CD14-positive monocyte (primary cell): Measurements from ENCODE around the gene LAMA3. TPM values are rescaled to one million over a fixed set of nuclear protein-coding genes. Genes with fewer than 3 reads are reported as not detected.

Experiments used
- DNase-seq, 3 donors: peaks; one replicate each; pipeline ENCODE4 v3.0.0-alpha.2; 2011 to 2022
- H2AFZ ChIP-seq: 2 replicates; pipeline ENCODE4 v1.6.0; 2012; ENCODE audit warnings: mild to moderate bottlenecking, low read depth, low read length, inconsistent platforms; ENCODE audit not compliant: insufficient read depth, poor library complexity, severe bottlenecking
- H3K27ac ChIP-seq, 2 donors: 1 replicate in 1 of 2; 2 replicates in 1 of 2; pipeline ENCODE4 v1.5.1; 2012 to 2013; ENCODE audit warnings: low read length in 2 of 2, control low read depth in 1 of 2, inconsistent platforms in 1 of 2, low read depth in 1 of 2, mild to moderate bottlenecking in 1 of 2
- H3K27me3 ChIP-seq, 2 donors: one replicate each; pipeline versions ENCODE4 v1.6.0 to v1.6.1; 2011 to 2013; ENCODE audit warnings: low read length in 2 of 2; ENCODE audit not compliant: control insufficient read depth in 2 of 2, insufficient read depth in 2 of 2
- H3K36me3 ChIP-seq, 2 donors: replicated peaks in 1 of 2; 1 replicate in 1 of 2; 2 replicates in 1 of 2; pipeline versions ENCODE4 v1.5.1 to v1.6.1; 2012 to 2013; ENCODE audit warnings: low read length in 2 of 2, control low read depth in 1 of 2, inconsistent platforms in 1 of 2, mild to moderate bottlenecking in 1 of 2; ENCODE audit not compliant: insufficient read depth in 2 of 2, control insufficient read depth in 1 of 2
- H3K4me1 ChIP-seq, 2 donors: 1 replicate in 1 of 2; 2 replicates in 1 of 2; pipeline versions ENCODE4 v1.5.1 to v1.6.1; 2012 to 2013; ENCODE audit warnings: low read length in 2 of 2, control low read depth in 1 of 2, inconsistent platforms in 1 of 2, mild to moderate bottlenecking in 1 of 2, moderate library complexity in 1 of 2; ENCODE audit not compliant: insufficient read depth in 2 of 2, control insufficient read depth in 1 of 2
- H3K4me2 ChIP-seq: replicated peaks from 2 replicates; pipeline ENCODE3; 2012; ENCODE audit warnings: low read length, moderate library complexity, mild to moderate bottlenecking; ENCODE audit not compliant: poor library complexity, severe bottlenecking; ENCODE audit errors: extremely low read depth
- H3K4me3 ChIP-seq, 3 experiments: fragments of 200-600 bp in 1 of 3; sonication (generic) in 1 of 3; replicated peaks in 1 of 3; 1 replicate in 2 of 3; 2 replicates in 1 of 3; pipeline ENCODE4 v1.5.1; 2011 to 2013; ENCODE audit warnings: low read length in 3 of 3, mild to moderate bottlenecking in 3 of 3, control low read depth in 2 of 3, low read depth in 2 of 3, inconsistent platforms in 1 of 3, moderate library complexity in 1 of 3
- H3K79me2 ChIP-seq: 2 replicates; pipeline ENCODE4 v1.6.0; 2012; ENCODE audit warnings: mild to moderate bottlenecking, control low read depth, inconsistent platforms, low read length, moderate library complexity; ENCODE audit not compliant: insufficient read depth
- H3K9ac ChIP-seq: 2 replicates; pipeline ENCODE4 v1.6.0; 2017; ENCODE audit warnings: low read length, mild to moderate bottlenecking; ENCODE audit not compliant: insufficient read depth, poor library complexity, severe bottlenecking
- H3K9me3 ChIP-seq, 2 donors: replicated peaks in 1 of 2; 1 replicate in 1 of 2; 2 replicates in 1 of 2; pipeline versions ENCODE4 v1.5.1 to v1.6.1; 2012 to 2013; ENCODE audit warnings: low read length in 2 of 2, control low read depth in 1 of 2; ENCODE audit not compliant: control insufficient read depth in 1 of 2, insufficient read depth in 1 of 2
- H4K20me1 ChIP-seq: 2 replicates; pipeline ENCODE4 v1.6.0; 2012; ENCODE audit warnings: mild to moderate bottlenecking, low read length, control low read depth, moderate library complexity; ENCODE audit not compliant: insufficient read depth
- H3K27ac Mint-ChIP-seq, 7 donors: one replicate each; pipeline ENCODE4 v1.8.0; 2020; ENCODE audit warnings: mild to moderate bottlenecking in 7 of 7, mixed read lengths in 7 of 7, moderate library complexity in 6 of 7, inconsistent platforms in 2 of 7
- H3K27me3 Mint-ChIP-seq, 3 donors: one replicate each; pipeline ENCODE4 v1.8.0; 2021 to 2022; ENCODE audit warnings: low read depth in 3 of 3, mild to moderate bottlenecking in 3 of 3, mixed read lengths in 3 of 3, moderate library complexity in 3 of 3, inconsistent platforms in 1 of 3
- H3K36me3 Mint-ChIP-seq, 2 donors: one replicate each; pipeline ENCODE4 v1.8.0; 2020; ENCODE audit warnings: mixed read lengths in 2 of 2, inconsistent platforms in 1 of 2, mild to moderate bottlenecking in 1 of 2
- H3K4me1 Mint-ChIP-seq: one replicate; pipeline ENCODE4 v1.8.0; 2020; ENCODE audit warnings: mild to moderate bottlenecking, mixed read lengths
- H3K4me3 Mint-ChIP-seq, 2 donors: one replicate each; pipeline ENCODE4 v1.8.0; 2020; ENCODE audit warnings: mild to moderate bottlenecking in 2 of 2, mixed read lengths in 2 of 2, moderate library complexity in 1 of 2
- H3K9me3 Mint-ChIP-seq, 7 donors: one replicate each; pipeline ENCODE4 v1.8.0; 2020 to 2022; ENCODE audit warnings: mixed read lengths in 7 of 7, mild to moderate bottlenecking in 6 of 7, moderate library complexity in 6 of 7, inconsistent platforms in 2 of 7
- WGBS: methylation state at CpG from one replicate; pipeline ENCODE4 v1.1.5; 2013; ENCODE audit warnings: missing lambda C conversion rate; ENCODE audit not compliant: insufficient coverage; 5-methylcytosine and 5-hydroxymethylcytosine counted together
- intact Hi-C, 2 donors: fragments of 100-400 bp; cut with micrococcal nuclease; formaldehyde crosslinking; loops; one replicate each; pipeline versions ENCODE4 v1.15.0 to v1.15.1; 2023
- polyA plus RNA-seq, 3 donors: library from polyadenylated mRNA; depleted of rRNA in 1 of 3; unstranded in 2 of 3; stranded (reverse) in 1 of 3; fragments of 300-500 nt in 2 of 3; fragments of >200 nt in 1 of 3; fragmentation: Illumina TruSeq in 2 of 3; gene quantifications; 1 replicate in 2 of 3; 2 replicates in 1 of 3; pipeline ENCODE4 v1.2.3, GENCODE V29; 2012 to 2021
- TF ChIP-seq, protein P1 (sequence below): fragments of 200-600 bp; IDR thresholded peaks from one replicate; pipeline ENCODE4 v1.8.0; 2022; ENCODE audit warnings: antibody characterized with exemption, mild to moderate bottlenecking

The LAMA3 gene
- polyA plus RNA-seq, 3 donors: not detected

- Histone ChIP-seq H3K4me3 (no peak overlapping the region), H3K4me2 (no peak overlapping the region), H3K9ac (no peak overlapping the region), H3K79me2 (no peaks in the 10 kb centered on the region), H3K4me1 (no peaks in the 10 kb centered on the region), H3K36me3 (no peaks in the 10 kb centered on the region), H3K9me3 (no peaks in the 10 kb centered on the region), H4K20me1 (no peaks in the 10 kb centered on the region), H3K27ac (no peak overlapping the region), H3K27me3 (no peaks in the 10 kb centered on the region), H2AFZ (no peak overlapping the region)
- TF ChIP-seq, protein P1, sequence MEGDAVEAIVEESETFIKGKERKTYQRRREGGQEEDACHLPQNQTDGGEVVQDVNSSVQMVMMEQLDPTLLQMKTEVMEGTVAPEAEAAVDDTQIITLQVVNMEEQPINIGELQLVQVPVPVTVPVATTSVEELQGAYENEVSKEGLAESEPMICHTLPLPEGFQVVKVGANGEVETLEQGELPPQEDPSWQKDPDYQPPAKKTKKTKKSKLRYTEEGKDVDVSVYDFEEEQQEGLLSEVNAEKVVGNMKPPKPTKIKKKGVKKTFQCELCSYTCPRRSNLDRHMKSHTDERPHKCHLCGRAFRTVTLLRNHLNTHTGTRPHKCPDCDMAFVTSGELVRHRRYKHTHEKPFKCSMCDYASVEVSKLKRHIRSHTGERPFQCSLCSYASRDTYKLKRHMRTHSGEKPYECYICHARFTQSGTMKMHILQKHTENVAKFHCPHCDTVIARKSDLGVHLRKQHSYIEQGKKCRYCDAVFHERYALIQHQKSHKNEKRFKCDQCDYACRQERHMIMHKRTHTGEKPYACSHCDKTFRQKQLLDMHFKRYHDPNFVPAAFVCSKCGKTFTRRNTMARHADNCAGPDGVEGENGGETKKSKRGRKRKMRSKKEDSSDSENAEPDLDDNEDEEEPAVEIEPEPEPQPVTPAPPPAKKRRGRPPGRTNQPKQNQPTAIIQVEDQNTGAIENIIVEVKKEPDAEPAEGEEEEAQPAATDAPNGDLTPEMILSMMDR: no peak
- Mint-ChIP-seq H3K27ac (no peak overlapping the region), H3K4me3 (no peak overlapping the region), H3K9me3 (no peaks in the 10 kb centered on the region), H3K27me3 (peaks cover 0 to 2% (median 0%) of the 10 kb centered on the region in 3 donors), H3K36me3 (no peaks in the 10 kb centered on the region), H3K4me1 (no peaks in the 10 kb centered on the region)
- intact Hi-C loops: no loop called here
- WGBS: 100% methylated on average over 1 of the region's 3 CpGs
- DNase-seq: no peak
These were observed 219.6 kb downstream of the LAMA3 start for GRCh38 chr18:23908827-23909226.

DNA sequence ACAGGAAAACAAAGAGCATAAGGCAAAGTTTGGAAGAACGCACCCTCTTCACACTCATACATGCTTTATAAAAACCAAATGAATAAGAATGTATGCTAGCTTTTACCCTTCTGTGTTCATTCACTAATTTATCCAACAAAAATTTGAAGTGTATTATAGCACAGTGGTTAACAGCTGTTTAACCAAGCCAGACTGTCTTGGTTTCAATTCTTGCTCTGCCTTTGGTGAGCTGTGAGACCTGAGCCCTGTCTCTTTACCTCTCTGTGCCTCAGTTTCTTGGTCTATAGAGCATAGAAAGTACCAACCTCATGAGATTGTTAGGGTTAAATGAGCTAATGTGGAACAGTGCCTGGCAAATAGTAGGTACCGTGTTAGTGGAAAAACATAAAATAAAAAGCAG, 220.8 kb downstream of the LAMA3 start:
- TF ChIP-seq, protein P1: no peak
- Mint-ChIP-seq H3K36me3 (no peaks in the 10 kb centered on the region), H3K4me3 (no peak overlapping the region), H3K9me3 (no peaks in the 10 kb centered on the region), H3K27me3 (no peaks in the 10 kb centered on the region), H3K4me1 (no peaks in the 10 kb centered on the region), H3K27ac (no peak overlapping the region)
- Histone ChIP-seq H3K9me3 (no peaks in the 10 kb centered on the region), H3K36me3 (no peaks in the 10 kb centered on the region), H3K4me2 (no peak overlapping the region), H3K4me3 (no peak overlapping the region), H2AFZ (no peak overlapping the region), H3K27ac (no peak overlapping the region), H4K20me1 (no peaks in the 10 kb centered on the region), H3K27me3 (no peaks in the 10 kb centered on the region), H3K79me2 (no peaks in the 10 kb centered on the region), H3K9ac (no peak overlapping the region), H3K4me1 (no peaks in the 10 kb centered on the region)
- WGBS: 0% methylated on average over 1 of the region's 2 CpGs
- intact Hi-C loops: no loop called here
- DNase-seq: no peak
